Measurements from ENCODE around the gene HGF. TPM values are rescaled to one million over a fixed set of nuclear protein-coding genes. Genes with fewer than 3 reads are reported as not detected.
"Not testable (repeated sequence)": the region's sequence is repeated elsewhere in the genome, so short reads cannot be mapped to it uniquely, and the experiment has no call there.

HGF gene
- 10 to 100 TPM; 11.5 to 38.9 (median 17.9) TPM for total RNA-seq
- long read RNA-seq, partial matches to known transcripts: 0 of 1 reads
- long read RNA-seq, other reads (novel, unspliced or antisense): 1 of 1 reads

- Histone ChIP-seq H3K27me3 (no peaks in the 10 kb centered on the region), H3K36me3 (no peaks in the 10 kb centered on the region), H3K27ac (peak within 1 kb of the TSS; percentile 24 to 43 (median 42)), H3K9me3 (no peaks in the 10 kb centered on the region), H3K4me1 (no peaks in the 10 kb centered on the region), H3K4me3 (peak within 1 kb of the TSS; percentile 1 to 28 (median 17))
- DNase-seq: peak; percentile 33 to 67 (median 58)
- TF ChIP-seq CTCF (IDR thresholded peaks at IDR 0.05) (no peak), POLR2A (IDR thresholded peaks at IDR 0.05) (no peak)
- intact Hi-C loops (cut with DNase I): no loop called here
- 24% methylated on average over 11 of the region's 15 CpGs for WGBS (ENCODE audit: insufficient coverage, low coverage, low lambda C conversion rate, missing lambda C conversion rate)
- ATAC-seq: peak; percentile 49 to 63 (median 60)
Measured at GRCh38 chr7:81769891-81770727, at the start of gene HGF. TSS of gene HGF (minus strand) at chr7:81770047. CDS start at chr7:81769971, 76 bp downstream.

GRCh38 chr7:81816312-81816711 is 46.5 kb upstream of the HGF start:
- no peak for TF ChIP-seq CTCF (IDR thresholded peaks at IDR 0.05)
- no peak for TF ChIP-seq POLR2A (IDR thresholded peaks at IDR 0.05)
- Histone ChIP-seq H3K36me3 (no peaks in the 10 kb centered on the region), H3K4me3 (no peak overlapping the region), H3K9me3 (no peaks in the 10 kb centered on the region), H3K27ac (no peak overlapping the region), H3K4me1 (no peaks in the 10 kb centered on the region), H3K27me3 (no peaks in the 10 kb centered on the region)
- intact Hi-C loops (cut with DNase I): no loop called here
- WGBS (ENCODE audit: insufficient coverage, low coverage, low lambda C conversion rate, missing lambda C conversion rate): 57% methylated on average over 3 of the region's 3 CpGs
- ATAC-seq (no peak), DNase-seq (no peak)

- H3K4me1 ChIP-seq; intact Hi-C loops (cut with DNase I); H3K36me3 ChIP-seq; H3K27ac ChIP-seq; H3K27me3 ChIP-seq; H3K4me3 ChIP-seq; H3K9me3 ChIP-seq; DNase-seq; ATAC-seq: not testable (repeated sequence)
- 48% methylated on average over 3 of the region's 3 CpGs for WGBS (ENCODE audit: insufficient coverage, low coverage, low lambda C conversion rate, missing lambda C conversion rate)
Measured at GRCh38 chr7:81812866-81813476, 43.1 kb upstream of the HGF start.

GRCh38 chr7:81811956-81812865 is 42.4 kb upstream of the HGF start:
- DNase-seq: no peak
- intact Hi-C loops (cut with DNase I): no loop called here
- Histone ChIP-seq H3K27me3 (no peaks in the 10 kb centered on the region), H3K27ac (no peak overlapping the region), H3K9me3 (no peaks in the 10 kb centered on the region), H3K4me3 (no peak overlapping the region), H3K36me3 (no peaks in the 10 kb centered on the region), H3K4me1 (no peaks in the 10 kb centered on the region)
- TF ChIP-seq CTCF (IDR thresholded peaks at IDR 0.05): no peak
- TF ChIP-seq POLR2A (IDR thresholded peaks at IDR 0.05): no peak
- WGBS (ENCODE audit: insufficient coverage, low coverage, low lambda C conversion rate, missing lambda C conversion rate): 52% methylated on average over 4 of the region's 5 CpGs
- no peak for ATAC-seq
